HUES64 (cell line): Measurements from ENCODE around the gene BCAS3.

Experiments used
- H3K27ac ChIP-seq: 2 replicates; pipeline ENCODE4 v1.7.0; 2013; ENCODE audit warnings: low read depth, low read length, inconsistent platforms
- H3K27me3 ChIP-seq: 2 replicates; pipeline ENCODE4 v1.6.1; 2013; ENCODE audit warnings: mild to moderate bottlenecking, low read length; ENCODE audit not compliant: insufficient read depth
- H3K36me3 ChIP-seq: 2 replicates; pipeline ENCODE4 v1.6.1; 2013; ENCODE audit warnings: mild to moderate bottlenecking, low read length; ENCODE audit not compliant: insufficient read depth
- H3K4me1 ChIP-seq: 2 replicates; pipeline ENCODE4 v1.6.1; 2013; ENCODE audit warnings: mild to moderate bottlenecking, low read length, moderate library complexity; ENCODE audit not compliant: insufficient read depth
- H3K4me3 ChIP-seq: 2 replicates; pipeline ENCODE4 v1.5.1; 2013; ENCODE audit warnings: mild to moderate bottlenecking, low read length, moderate library complexity
- H3K9ac ChIP-seq: 2 replicates; pipeline ENCODE4 v1.6.1; 2013; ENCODE audit warnings: mild to moderate bottlenecking, low read depth, low read length
- H3K9me3 ChIP-seq: 2 replicates; pipeline ENCODE4 v1.6.1; 2013; ENCODE audit warnings: low read depth, low read length; ENCODE audit not compliant: insufficient read depth
- WGBS: fragments of 150-250, 120-280 bp; methylation state at CpG from one replicate; pipeline ENCODE4 v1.1.7; 2013; ENCODE audit warnings: missing lambda C conversion rate; 5-methylcytosine and 5-hydroxymethylcytosine counted together

BCAS3 gene

GRCh38 chr17:60717814-60718213 is 40.2 kb downstream of the BCAS3 start:
- WGBS: 96% methylated on average over 9 of the region's 9 CpGs
- Histone ChIP-seq H3K4me3 (no peak overlapping the region), H3K27me3 (no peaks in the 10 kb centered on the region), H3K36me3 (no peaks in the 10 kb centered on the region), H3K4me1 (0 out of 2 replicates have a peak, but pooled peaks cover 4% of the 10 kb centered on the region), H3K9ac (no peak overlapping the region), H3K9me3 (no peaks in the 10 kb centered on the region), H3K27ac (no peak overlapping the region)

- H3K27ac ChIP-seq: no peak overlapping the region
- H3K9ac ChIP-seq: no peak overlapping the region
- H3K4me1 ChIP-seq: 0 out of 2 replicates have a peak, but pooled peaks cover 4% of the 10 kb centered on the region
- no peaks in the 10 kb centered on the region for H3K27me3 ChIP-seq
- no peaks in the 10 kb centered on the region for H3K9me3 ChIP-seq
- H3K36me3 ChIP-seq: no peaks in the 10 kb centered on the region
- H3K4me3 ChIP-seq: no peak overlapping the region
- 40% methylated on average over 5 of the region's 5 CpGs for WGBS
These were observed 43.3 kb downstream of the BCAS3 start for GRCh38 chr17:60720763-60721531.

- no peaks in the 10 kb centered on the region for H3K27me3 ChIP-seq
- no peak overlapping the region for H3K4me3 ChIP-seq
- H3K36me3 ChIP-seq: no peaks in the 10 kb centered on the region
- H3K9me3 ChIP-seq: no peaks in the 10 kb centered on the region
- no peak overlapping the region for H3K27ac ChIP-seq
- H3K9ac ChIP-seq: no peak overlapping the region
- H3K4me1 ChIP-seq: 0 out of 2 replicates have a peak, but pooled peaks cover 4% of the 10 kb centered on the region
These were observed 47.0 kb downstream of the BCAS3 start for GRCh38 chr17:60724647-60725046.

GRCh38 chr17:60729854-60730253 is 52.2 kb downstream of the BCAS3 start:
- no peaks in the 10 kb centered on the region for H3K4me1 ChIP-seq
- H3K4me3 ChIP-seq: no peak overlapping the region
- no peaks in the 10 kb centered on the region for H3K36me3 ChIP-seq
- H3K9ac ChIP-seq: no peak overlapping the region
- no peaks in the 10 kb centered on the region for H3K9me3 ChIP-seq
- 83% methylated on average over 6 of the region's 6 CpGs for WGBS
- no peak overlapping the region for H3K27ac ChIP-seq
- H3K27me3 ChIP-seq: no peaks in the 10 kb centered on the region

GRCh38 chr17:60730273-60730672 is 52.6 kb downstream of the BCAS3 start:
- Histone ChIP-seq H3K36me3 (no peaks in the 10 kb centered on the region), H3K4me1 (no peaks in the 10 kb centered on the region), H3K27me3 (no peaks in the 10 kb centered on the region), H3K4me3 (no peak overlapping the region), H3K9me3 (no peaks in the 10 kb centered on the region), H3K9ac (no peak overlapping the region), H3K27ac (no peak overlapping the region)
- 93% methylated on average over 2 of the region's 3 CpGs for WGBS

- H3K36me3 ChIP-seq: no peaks in the 10 kb centered on the region
- H3K27me3 ChIP-seq: no peaks in the 10 kb centered on the region
- no peaks in the 10 kb centered on the region for H3K9me3 ChIP-seq
- H3K4me3 ChIP-seq: no peak overlapping the region
- WGBS: no CpG with 5 or more reads among the region's 2 CpGs
- H3K9ac ChIP-seq: no peak overlapping the region
- H3K4me1 ChIP-seq: peaks cover 2% of the 10 kb centered on the region
- H3K27ac ChIP-seq: no peak overlapping the region
These were observed 60.6 kb downstream of the BCAS3 start for GRCh38 chr17:60738287-60738686.

- Histone ChIP-seq H3K4me1 (peaks cover 23% of the 10 kb centered on the region), H3K36me3 (no peaks in the 10 kb centered on the region), H3K9ac (no peak overlapping the region), H3K27me3 (no peaks in the 10 kb centered on the region), H3K4me3 (no peak overlapping the region), H3K27ac (no peak overlapping the region), H3K9me3 (no peaks in the 10 kb centered on the region)
- WGBS: 94% methylated on average over 4 of the region's 4 CpGs
These were observed 62.9 kb downstream of the BCAS3 start for GRCh38 chr17:60740584-60740983.

GRCh38 chr17:60741031-60741430 is 63.4 kb downstream of the BCAS3 start:
- H3K9me3 ChIP-seq: no peaks in the 10 kb centered on the region
- no peak overlapping the region for H3K9ac ChIP-seq
- WGBS: 93% methylated on average over 4 of the region's 4 CpGs
- no peaks in the 10 kb centered on the region for H3K36me3 ChIP-seq
- H3K27ac ChIP-seq: no peak overlapping the region
- no peaks in the 10 kb centered on the region for H3K27me3 ChIP-seq
- H3K4me3 ChIP-seq: no peak overlapping the region
- peaks cover 27% of the 10 kb centered on the region for H3K4me1 ChIP-seq

GRCh38 chr17:60743282-60743681 is 65.6 kb downstream of the BCAS3 start:
- WGBS: no CpG with 5 or more reads among the region's 1 CpG
- peaks cover 50% of the 10 kb centered on the region for H3K4me1 ChIP-seq
- H3K4me3 ChIP-seq: peak overlapping the region; percentile 8; the same call in 1 of the 2 replicates

GRCh38 chr17:60743799-60744198 is 66.1 kb downstream of the BCAS3 start:
- Histone ChIP-seq H3K9ac (peak overlapping the region; percentile 62), H3K9me3 (no peaks in the 10 kb centered on the region), H3K4me3 (peak overlapping the region; percentile 8; the same call in 1 of the 2 replicates), H3K36me3 (no peaks in the 10 kb centered on the region), H3K4me1 (peaks cover 55% of the 10 kb centered on the region), H3K27ac (peak overlapping the region; percentile 26; the same call in 1 of the 2 replicates), H3K27me3 (no peaks in the 10 kb centered on the region)
- 60% methylated on average over 3 of the region's 5 CpGs for WGBS

More at GRCh38 chr17:60743282-60743681, 65.6 kb downstream of the BCAS3 start:
- Histone ChIP-seq H3K36me3 (no peaks in the 10 kb centered on the region), H3K9ac (peak overlapping the region; percentile 62; the same call in 1 of the 2 replicates), H3K9me3 (no peaks in the 10 kb centered on the region), H3K27me3 (no peaks in the 10 kb centered on the region), H3K27ac (0 out of 2 replicates have a peak overlapping the region, but pooled peaks have one; percentile 26)

- Histone ChIP-seq H3K9ac (peak overlapping the region; percentile 62; the same call in 1 of the 2 replicates), H3K27ac (peak overlapping the region; percentile 7; the same call in 1 of the 2 replicates), H3K4me3 (no peak overlapping the region), H3K27me3 (no peaks in the 10 kb centered on the region), H3K9me3 (no peaks in the 10 kb centered on the region), H3K4me1 (peaks cover 59% of the 10 kb centered on the region), H3K36me3 (no peaks in the 10 kb centered on the region)
- 100% methylated on average over 1 of the region's 3 CpGs for WGBS
These were observed 66.8 kb downstream of the BCAS3 start for GRCh38 chr17:60744355-60744966.
